Lung (tissue), 12 donors: ENCODE measurements around the gene CENPP. TPM values are rescaled to one million over a fixed set of nuclear protein-coding genes. Genes with fewer than 3 reads are reported as not detected.
A peak's percentile ranks its signal among the peaks of the same experiment; 100 is the strongest.

Experiments used
- ATAC-seq: fragments of 200-7000 bp; cut with Tn5 transposase; one replicate; pipeline ENCODE4 v1.9.1; 2020; ENCODE audit warnings: moderate number of reproducible peaks; ENCODE audit not compliant: insufficient read depth, low FRiP score
- DNase-seq, 3 donors: peaks; one replicate each; pipeline ENCODE4 v3.0.0-alpha.2; 2013 to 2017
- H3K27ac ChIP-seq, 2 donors: one replicate each; pipeline ENCODE4 v1.5.1; 2013; ENCODE audit warnings: mild to moderate bottlenecking in 2 of 2, moderate library complexity in 2 of 2, control low read depth in 1 of 2, inconsistent platforms in 1 of 2, low read depth in 1 of 2, low read length in 1 of 2
- H3K27me3 ChIP-seq, 3 donors: one replicate each; pipeline ENCODE4 v1.5.1; 2013; ENCODE audit warnings: low read length in 2 of 3; ENCODE audit not compliant: control insufficient read depth in 3 of 3, insufficient read depth in 3 of 3
- H3K36me3 ChIP-seq, 4 donors: one replicate each; pipeline ENCODE4 v1.5.1; 2013; ENCODE audit warnings: low read length in 4 of 4, mild to moderate bottlenecking in 1 of 4, moderate library complexity in 1 of 4; ENCODE audit not compliant: control insufficient read depth in 4 of 4, insufficient read depth in 4 of 4
- H3K4me1 ChIP-seq, 5 donors: one replicate each; pipeline ENCODE4 v1.5.1; 2013; ENCODE audit warnings: low read length in 5 of 5, mild to moderate bottlenecking in 2 of 5, moderate library complexity in 1 of 5; ENCODE audit not compliant: control insufficient read depth in 5 of 5, insufficient read depth in 5 of 5
- H3K4me3 ChIP-seq: one replicate; pipeline ENCODE4 v1.5.1; 2013; ENCODE audit warnings: mild to moderate bottlenecking, control low read depth, moderate library complexity
- H3K9ac ChIP-seq, 2 donors: one replicate each; pipeline ENCODE4 v1.5.1; 2013; ENCODE audit warnings: low read length in 2 of 2, control low read depth in 1 of 2; ENCODE audit not compliant: insufficient read depth in 1 of 2
- H3K9me3 ChIP-seq, 4 donors: one replicate each; pipeline ENCODE4 v1.5.1; 2013; ENCODE audit warnings: low read length in 3 of 4, mild to moderate bottlenecking in 1 of 4, moderate library complexity in 1 of 4; ENCODE audit not compliant: control insufficient read depth in 4 of 4, insufficient read depth in 3 of 4
- CTCF ChIP-seq: IDR thresholded peaks from 2 replicates; pipeline ENCODE4 v1.5.1; 2012; ENCODE audit warnings: mild to moderate bottlenecking; ENCODE audit errors: control extremely low read depth, extremely low read depth
- WGBS, 2 donors: extraction: QIAGEN DNeasy Blood & Tissue Kit; methylation state at CpG; one replicate each; pipeline ENCODE4 v1.1.7; 2013; 5-methylcytosine and 5-hydroxymethylcytosine counted together
- polyA plus RNA-seq, 2 donors: library from polyadenylated mRNA; stranded (reverse); fragments of 200-250 nt; gene quantifications; one replicate each; pipeline ENCODE4 v1.2.1, GENCODE V29; 2013
- total RNA-seq, 2 donors: library from RNA; depleted of rRNA in 1 of 2; stranded (reverse); fragments of >200 nt in 1 of 2; gene quantifications; one replicate each; pipeline ENCODE4 v1.2.1, GENCODE V29; 2014 to 2021
- donor health status: control.
- donor health status: control.
- donor health status: Bipolar disorder and iron deficiency.
- donor health status: healthy.
- donor health status: DM: yes; HTN: yes; CAD: no.

CENPP gene
- total and polyA plus RNA-seq, 4 donors = 1.2 to 11.8 (median 2.9) TPM

- peak in 2 of 3 donors; percentile 63 to 70 for DNase-seq
- Histone ChIP-seq H3K27ac (peak overlapping the region in 1 of 2 donors; percentile 55), H3K4me1 (peaks cover 0 to 31% (median 6%) of the 10 kb centered on the region in 5 donors), H3K9ac (no peak overlapping the region), H3K27me3 (no peaks in the 10 kb centered on the region), H3K9me3 (no peaks in the 10 kb centered on the region), H3K36me3 (peaks cover 0 to 13% (median 0%) of the 10 kb centered on the region in 4 donors), H3K4me3 (no peak overlapping the region)
- 64 to 71% methylated on average over 3 of the region's 3 CpGs for WGBS, 2 donors
- no peak for TF ChIP-seq CTCF
- ATAC-seq = peak; percentile 79
These were observed 180.6 kb downstream of the CENPP start for GRCh38 chr9:92506184-92506857.

GRCh38 chr9:92507005-92507404 is 181.3 kb downstream of the CENPP start:
- WGBS, 2 donors = 76 to 86% methylated on average over 2 of the region's 2 CpGs
- Histone ChIP-seq H3K4me1 (peaks cover 0 to 31% (median 5%) of the 10 kb centered on the region in 5 donors), H3K9me3 (no peaks in the 10 kb centered on the region), H3K9ac (no peak overlapping the region), H3K36me3 (peaks cover 0 to 9% (median 0%) of the 10 kb centered on the region in 4 donors), H3K27ac (peak overlapping the region in 1 of 2 donors; percentile 69), H3K27me3 (no peaks in the 10 kb centered on the region), H3K4me3 (no peak overlapping the region)
- TF ChIP-seq CTCF = no peak
- ATAC-seq (no peak), DNase-seq (no peak)

GRCh38 chr9:92507496-92507895 is 181.7 kb downstream of the CENPP start:
- no peaks in the 10 kb centered on the region for H3K9me3 ChIP-seq
- H3K4me1 ChIP-seq = peaks cover 0 to 31% (median 5%) of the 10 kb centered on the region in 5 donors
- no peak for ATAC-seq

More at GRCh38 chr9:92507496-92507895, 181.7 kb downstream of the CENPP start:
- H3K36me3 ChIP-seq = peaks cover 0 to 5% (median 0%) of the 10 kb centered on the region in 4 donors
- 58 to 64% methylated on average over 4 of the region's 4 CpGs for WGBS, 2 donors
- H3K4me3 ChIP-seq = no peak overlapping the region
- H3K9ac ChIP-seq = no peak overlapping the region
- no peaks in the 10 kb centered on the region for H3K27me3 ChIP-seq
- no peak for TF ChIP-seq CTCF
- H3K27ac ChIP-seq = peak overlapping the region in 1 of 2 donors; percentile 6
- no peak for DNase-seq
